SIG-M5 treated with dmso at 0.1 percent for 504 hours (cell line): ENCODE data around the gene SLC39A5.
"Not testable (repeated sequence)": the region's sequence is repeated elsewhere in the genome, so short reads cannot be mapped to it uniquely, and the experiment has no call there.

ENCODE experiments used
- DNase-seq: peaks from one replicate; lab custom pipeline; 2025; ENCODE audit not compliant: unreplicated experiment; lab: John Stamatoyannopoulos, UW

The SLC39A5 gene

GRCh38 chr12:56229916-56230431 is at the start of gene SLC39A5:
SLC39A5 (plus strand) TSS chr12:56230051; CDS start chr12:56231275, 1,224 bp downstream.
- no peak for DNase-seq

GRCh38 chr12:56186957-56187356 is 42.9 kb upstream of the SLC39A5 start:
- no peak for DNase-seq

GRCh38 chr12:56188131-56188777 is 41.6 kb upstream of the SLC39A5 start:
- peak; percentile 63 for DNase-seq

GRCh38 chr12:56188778-56189098 is 41.1 kb upstream of the SLC39A5 start:
- DNase-seq, result no peak

GRCh38 chr12:56189099-56189917 is 40.5 kb upstream of the SLC39A5 start, which contains the start of gene SMARCC2:
SMARCC2 (minus strand) TSS chr12:56189483; CDS start chr12:56189461, 22 bp downstream.
- peak; percentile 85 for DNase-seq

GRCh38 chr12:56189918-56190694 is 39.7 kb upstream of the SLC39A5 start:
- DNase-seq, result peak; percentile 69

- no peak for DNase-seq
These were observed 39.1 kb upstream of the SLC39A5 start for GRCh38 chr12:56190695-56191155.

- no peak for DNase-seq
These were observed 37.3 kb upstream of the SLC39A5 start for GRCh38 chr12:56192582-56192981.

GRCh38 chr12:56193025-56193578 is 36.7 kb upstream of the SLC39A5 start:
- DNase-seq, result peak; percentile 92

GRCh38 chr12:56196818-56197550 is 32.9 kb upstream of the SLC39A5 start:
- not testable (repeated sequence) for DNase-seq

- DNase-seq, result no peak
These were observed 31.8 kb upstream of the SLC39A5 start for GRCh38 chr12:56197921-56198635.

GRCh38 chr12:56198836-56199235 is 31.0 kb upstream of the SLC39A5 start:
- DNase-seq, result no peak

- DNase-seq, result no peak
These were observed 27.5 kb upstream of the SLC39A5 start for GRCh38 chr12:56202366-56202765.

- no peak for DNase-seq
These were observed 27.0 kb upstream of the SLC39A5 start for GRCh38 chr12:56202838-56203237.

- no peak for DNase-seq
These were observed 25.6 kb upstream of the SLC39A5 start for GRCh38 chr12:56204275-56204674.

- DNase-seq, result no peak
These were observed 24.4 kb upstream of the SLC39A5 start for GRCh38 chr12:56205445-56205844.

GRCh38 chr12:56206452-56207166 is 23.2 kb upstream of the SLC39A5 start:
- peak; percentile 48 for DNase-seq

- no peak for DNase-seq
These were observed 21.8 kb upstream of the SLC39A5 start for GRCh38 chr12:56208006-56208405.

- DNase-seq, result no peak
These were observed 17.5 kb upstream of the SLC39A5 start for GRCh38 chr12:56212361-56212760.
